Astrocyte of the cerebellum (primary cell): ENCODE data around the gene FIGNL1.

ENCODE experiments used
- DNase-seq: peaks from one replicate; pipeline ENCODE4 v3.0.0-alpha.2; 2011; ENCODE audit warnings: low read depth
- H3K4me3 ChIP-seq: 2 replicates; pipeline ENCODE4 v1.5.1; 2011; ENCODE audit warnings: mild to moderate bottlenecking, low read depth, low read length, moderate library complexity
- in situ Hi-C: cut with HindIII; loops from 2 replicates; pipeline ENCODE4 v1.10.0; 2017; ENCODE audit warnings: low sequenced_read_pairs
- TF ChIP-seq, protein P1 (sequence below): IDR thresholded peaks from 2 replicates; pipeline ENCODE4 v1.5.1; 2012; ENCODE audit warnings: low read length, low read depth, moderate library complexity, mild to moderate bottlenecking; ENCODE audit errors: missing control alignments

FIGNL1 gene

GRCh38 chr7:50436133-50436806 lies 13.9 kb downstream of the FIGNL1 start:
- DNase-seq: peak; percentile 37
- no peak overlapping the region for H3K4me3 ChIP-seq
- TF ChIP-seq, protein P1, sequence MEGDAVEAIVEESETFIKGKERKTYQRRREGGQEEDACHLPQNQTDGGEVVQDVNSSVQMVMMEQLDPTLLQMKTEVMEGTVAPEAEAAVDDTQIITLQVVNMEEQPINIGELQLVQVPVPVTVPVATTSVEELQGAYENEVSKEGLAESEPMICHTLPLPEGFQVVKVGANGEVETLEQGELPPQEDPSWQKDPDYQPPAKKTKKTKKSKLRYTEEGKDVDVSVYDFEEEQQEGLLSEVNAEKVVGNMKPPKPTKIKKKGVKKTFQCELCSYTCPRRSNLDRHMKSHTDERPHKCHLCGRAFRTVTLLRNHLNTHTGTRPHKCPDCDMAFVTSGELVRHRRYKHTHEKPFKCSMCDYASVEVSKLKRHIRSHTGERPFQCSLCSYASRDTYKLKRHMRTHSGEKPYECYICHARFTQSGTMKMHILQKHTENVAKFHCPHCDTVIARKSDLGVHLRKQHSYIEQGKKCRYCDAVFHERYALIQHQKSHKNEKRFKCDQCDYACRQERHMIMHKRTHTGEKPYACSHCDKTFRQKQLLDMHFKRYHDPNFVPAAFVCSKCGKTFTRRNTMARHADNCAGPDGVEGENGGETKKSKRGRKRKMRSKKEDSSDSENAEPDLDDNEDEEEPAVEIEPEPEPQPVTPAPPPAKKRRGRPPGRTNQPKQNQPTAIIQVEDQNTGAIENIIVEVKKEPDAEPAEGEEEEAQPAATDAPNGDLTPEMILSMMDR: no peak
- in situ Hi-C loops: no loop called here

- DNase-seq: no peak
- in situ Hi-C loops: no loop called here
- TF ChIP-seq, protein P1: no peak
- H3K4me3 ChIP-seq: no peak overlapping the region
Measured at GRCh38 chr7:50431722-50432305, 18.3 kb downstream of the FIGNL1 start.

GRCh38 chr7:50431316-50431715 lies 18.8 kb downstream of the FIGNL1 start:
- in situ Hi-C loops: no loop called here
- H3K4me3 ChIP-seq: no peak overlapping the region
- TF ChIP-seq, protein P1: no peak

GRCh38 chr7:50428911-50429310 lies 21.2 kb downstream of the FIGNL1 start:
- TF ChIP-seq, protein P1: no peak
- DNase-seq: no peak
- no peak overlapping the region for H3K4me3 ChIP-seq
- in situ Hi-C loops: no loop called here

More at GRCh38 chr7:50431316-50431715, 18.8 kb downstream of the FIGNL1 start:
- DNase-seq: no peak

DNA sequence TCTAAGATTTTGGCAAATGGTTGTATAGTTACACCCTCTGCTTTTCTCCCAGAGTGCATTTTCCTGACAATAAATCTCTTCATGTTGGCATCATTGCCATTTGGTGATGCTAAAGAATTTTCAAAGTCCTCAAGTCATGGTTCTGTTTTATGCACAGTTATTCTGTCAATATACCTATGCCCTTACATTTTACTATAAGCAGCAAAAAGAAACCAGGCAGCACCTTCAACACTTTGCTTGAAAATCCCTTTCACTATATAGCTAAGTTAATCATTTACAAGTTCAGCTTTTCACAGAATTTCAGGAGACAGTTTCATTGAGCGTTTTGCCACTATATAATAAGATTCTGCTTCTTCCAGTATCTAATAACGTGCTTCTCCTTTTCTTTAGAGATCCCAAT lies 22.6 kb downstream of the FIGNL1 start:
- TF ChIP-seq, protein P1: no peak
- H3K4me3 ChIP-seq: no peak overlapping the region
- DNase-seq: no peak
- in situ Hi-C loops: no loop called here

GRCh38 chr7:50426280-50427045 lies 23.7 kb downstream of the FIGNL1 start:
- in situ Hi-C loops: no loop called here
- no peak overlapping the region for H3K4me3 ChIP-seq

More at GRCh38 chr7:50426280-50427045, 23.7 kb downstream of the FIGNL1 start:
- TF ChIP-seq, protein P1: no peak
- DNase-seq: no peak
